ENCODE measurements around the gene AFAP1.

AFAP1 gene

GRCh38 chr4:7956270-7956808, 16.7 kb upstream of the AFAP1 start:
- WGBS (ENCODE audit: insufficient coverage): 61% methylated on average over 4 of the region's 8 CpGs
- Histone ChIP-seq H3K27me3 (replicated peaks in 2 of 5; ENCODE audit: control insufficient read depth in 4 of 5, insufficient read depth in 5 of 5, low read length in 4 of 5) (peaks cover 0 to 71% (median 31%) of the 10 kb centered on the region in 5 experiments), H3K27ac (ENCODE audit: insufficient read depth in 1 of 2, low read depth in 1 of 2, low read length in 2 of 2, poor library complexity in 1 of 2, severe bottlenecking in 2 of 2) (no peak overlapping the region), H3K4me1 (ENCODE audit: control extremely low read depth in 1 of 4, control insufficient read depth in 4 of 4, insufficient read depth in 4 of 4, low read length in 3 of 4) (peaks cover 0 to 13% (median 10%) of the 10 kb centered on the region in 4 experiments), H3K9me3 (ENCODE audit: control extremely low read depth in 1 of 5, control insufficient read depth in 4 of 5, insufficient read depth in 2 of 5, low read depth in 1 of 5, low read length in 4 of 5) (peaks cover 3 to 22% (median 6%) of the 10 kb centered on the region in 5 experiments), H3K4me3 (ENCODE audit: control insufficient read depth in 1 of 7, extremely low read depth in 1 of 7, insufficient read depth in 4 of 7, low read depth in 2 of 7, low read length in 6 of 7) (no peak overlapping the region), H3K36me3 (ENCODE audit: control insufficient read depth in 4 of 4, insufficient read depth in 4 of 4, low read length in 3 of 4) (no peaks in the 10 kb centered on the region)
- ChIA-PET CTCF (no interaction called here), POLR2A (interaction anchor here (0.7 kb wide), 1 partner anchor 860 kb away, joined by 3 read pairs; no protein-coding TSS in a partner anchor)
- no peak for DNase-seq

GRCh38 chr4:7955393-7955792, 15.7 kb upstream of the AFAP1 start:
- CTCF ChIA-PET: interaction anchor here (0.7 kb wide), 1 partner anchor 28 kb away, joined by 3 read pairs; no protein-coding TSS in a partner anchor

GRCh38 chr4:7952615-7953014, 13.0 kb upstream of the AFAP1 start:
- ChIA-PET POLR2A (no interaction called here), CTCF (interaction anchor here (1.4 kb wide), 1 partner anchor 15 kb away, joined by 4 read pairs; no protein-coding TSS in a partner anchor)
- Histone ChIP-seq H3K4me1 (ENCODE audit: control extremely low read depth in 1 of 4, control insufficient read depth in 4 of 4, insufficient read depth in 4 of 4, low read length in 3 of 4) (no peaks in the 10 kb centered on the region), H3K4me3 (ENCODE audit: control insufficient read depth in 1 of 7, extremely low read depth in 1 of 7, insufficient read depth in 4 of 7, low read depth in 2 of 7, low read length in 6 of 7) (no peak overlapping the region), H3K27ac (ENCODE audit: insufficient read depth in 1 of 2, low read depth in 1 of 2, low read length in 2 of 2, poor library complexity in 1 of 2, severe bottlenecking in 2 of 2) (no peak overlapping the region), H3K27me3 (replicated peaks in 2 of 5; ENCODE audit: control insufficient read depth in 4 of 5, insufficient read depth in 5 of 5, low read length in 4 of 5) (peaks cover 0 to 76% (median 19%) of the 10 kb centered on the region in 5 experiments), H3K36me3 (ENCODE audit: control insufficient read depth in 4 of 4, insufficient read depth in 4 of 4, low read length in 3 of 4) (no peaks in the 10 kb centered on the region), H3K9me3 (ENCODE audit: control extremely low read depth in 1 of 5, control insufficient read depth in 4 of 5, insufficient read depth in 2 of 5, low read depth in 1 of 5, low read length in 4 of 5) (peaks cover 3 to 30% (median 6%) of the 10 kb centered on the region in 5 experiments)
- no peak for DNase-seq
- WGBS (ENCODE audit: insufficient coverage): 95% methylated on average over 7 of the region's 9 CpGs

More at GRCh38 chr4:7955393-7955792, 15.7 kb upstream of the AFAP1 start:
- no peak for DNase-seq
- Histone ChIP-seq H3K27me3 (replicated peaks in 2 of 5; ENCODE audit: control insufficient read depth in 4 of 5, insufficient read depth in 5 of 5, low read length in 4 of 5) (peaks cover 0 to 77% (median 31%) of the 10 kb centered on the region in 5 experiments), H3K36me3 (ENCODE audit: control insufficient read depth in 4 of 4, insufficient read depth in 4 of 4, low read length in 3 of 4) (no peaks in the 10 kb centered on the region), H3K4me3 (ENCODE audit: control insufficient read depth in 1 of 7, extremely low read depth in 1 of 7, insufficient read depth in 4 of 7, low read depth in 2 of 7, low read length in 6 of 7) (no peak overlapping the region), H3K27ac (ENCODE audit: insufficient read depth in 1 of 2, low read depth in 1 of 2, low read length in 2 of 2, poor library complexity in 1 of 2, severe bottlenecking in 2 of 2) (no peak overlapping the region), H3K9me3 (ENCODE audit: control extremely low read depth in 1 of 5, control insufficient read depth in 4 of 5, insufficient read depth in 2 of 5, low read depth in 1 of 5, low read length in 4 of 5) (peaks cover 3 to 30% (median 6%) of the 10 kb centered on the region in 5 experiments), H3K4me1 (ENCODE audit: control extremely low read depth in 1 of 4, control insufficient read depth in 4 of 4, insufficient read depth in 4 of 4, low read length in 3 of 4) (peaks cover 0 to 4% (median 2%) of the 10 kb centered on the region in 4 experiments)
- 93% methylated on average over 4 of the region's 4 CpGs for WGBS (ENCODE audit: insufficient coverage)
- POLR2A ChIA-PET: no interaction called here

GRCh38 chr4:7950301-7951092, 10.8 kb upstream of the AFAP1 start:
- CTCF ChIA-PET: interaction anchor here (1.6 kb wide), 1 partner anchor 19 kb away, joined by 3 read pairs; no protein-coding TSS in a partner anchor

GRCh38 chr4:7949759-7950158, 10.1 kb upstream of the AFAP1 start:
- no peak for DNase-seq
- no peak overlapping the region for H3K4me3 ChIP-seq (ENCODE audit: control insufficient read depth in 1 of 7, extremely low read depth in 1 of 7, insufficient read depth in 4 of 7, low read depth in 2 of 7, low read length in 6 of 7)
- H3K36me3 ChIP-seq (ENCODE audit: control insufficient read depth in 4 of 4, insufficient read depth in 4 of 4, low read length in 3 of 4): no peaks in the 10 kb centered on the region
- WGBS (ENCODE audit: insufficient coverage): 80% methylated on average over 4 of the region's 4 CpGs
- no peak overlapping the region for H3K27ac ChIP-seq (ENCODE audit: insufficient read depth in 1 of 2, low read depth in 1 of 2, low read length in 2 of 2, poor library complexity in 1 of 2, severe bottlenecking in 2 of 2)
- H3K9me3 ChIP-seq (ENCODE audit: control extremely low read depth in 1 of 5, control insufficient read depth in 4 of 5, insufficient read depth in 2 of 5, low read depth in 1 of 5, low read length in 4 of 5): peaks cover 3 to 30% (median 5%) of the 10 kb centered on the region in 5 experiments
- CTCF ChIA-PET: no interaction called here
- no peaks in the 10 kb centered on the region for H3K4me1 ChIP-seq (ENCODE audit: control extremely low read depth in 1 of 4, control insufficient read depth in 4 of 4, insufficient read depth in 4 of 4, low read length in 3 of 4)
- peaks cover 0 to 82% (median 8%) of the 10 kb centered on the region in 5 experiments for H3K27me3 ChIP-seq (replicated peaks in 2 of 5; ENCODE audit: control insufficient read depth in 4 of 5, insufficient read depth in 5 of 5, low read length in 4 of 5)
- POLR2A ChIA-PET: no interaction called here

More at GRCh38 chr4:7950301-7951092, 10.8 kb upstream of the AFAP1 start:
- Histone ChIP-seq H3K27ac (ENCODE audit: insufficient read depth in 1 of 2, low read depth in 1 of 2, low read length in 2 of 2, poor library complexity in 1 of 2, severe bottlenecking in 2 of 2) (no peak overlapping the region), H3K9me3 (ENCODE audit: control extremely low read depth in 1 of 5, control insufficient read depth in 4 of 5, insufficient read depth in 2 of 5, low read depth in 1 of 5, low read length in 4 of 5) (peaks cover 3 to 30% (median 6%) of the 10 kb centered on the region in 5 experiments), H3K4me3 (ENCODE audit: control insufficient read depth in 1 of 7, extremely low read depth in 1 of 7, insufficient read depth in 4 of 7, low read depth in 2 of 7, low read length in 6 of 7) (no peak overlapping the region), H3K36me3 (ENCODE audit: control insufficient read depth in 4 of 4, insufficient read depth in 4 of 4, low read length in 3 of 4) (no peaks in the 10 kb centered on the region), H3K27me3 (replicated peaks in 2 of 5; ENCODE audit: control insufficient read depth in 4 of 5, insufficient read depth in 5 of 5, low read length in 4 of 5) (peaks cover 0 to 79% (median 6%) of the 10 kb centered on the region in 5 experiments), H3K4me1 (ENCODE audit: control extremely low read depth in 1 of 4, control insufficient read depth in 4 of 4, insufficient read depth in 4 of 4, low read length in 3 of 4) (no peaks in the 10 kb centered on the region)
- DNase-seq: no peak
- POLR2A ChIA-PET: no interaction called here
- 87% methylated on average over 17 of the region's 18 CpGs for WGBS (ENCODE audit: insufficient coverage)

GRCh38 chr4:7947927-7948326, 8.3 kb upstream of the AFAP1 start:
- no peak for DNase-seq
- WGBS (ENCODE audit: insufficient coverage): no CpG with 5 or more reads among the region's 4 CpGs

More at GRCh38 chr4:7947927-7948326, 8.3 kb upstream of the AFAP1 start:
- Histone ChIP-seq H3K36me3 (ENCODE audit: control insufficient read depth in 4 of 4, insufficient read depth in 4 of 4, low read length in 3 of 4) (no peaks in the 10 kb centered on the region), H3K4me3 (ENCODE audit: control insufficient read depth in 1 of 7, extremely low read depth in 1 of 7, insufficient read depth in 4 of 7, low read depth in 2 of 7, low read length in 6 of 7) (no peak overlapping the region), H3K4me1 (ENCODE audit: control extremely low read depth in 1 of 4, control insufficient read depth in 4 of 4, insufficient read depth in 4 of 4, low read length in 3 of 4) (no peaks in the 10 kb centered on the region), H3K9me3 (ENCODE audit: control extremely low read depth in 1 of 5, control insufficient read depth in 4 of 5, insufficient read depth in 2 of 5, low read depth in 1 of 5, low read length in 4 of 5) (peaks cover 0 to 21% (median 4%) of the 10 kb centered on the region in 5 experiments), H3K27ac (ENCODE audit: insufficient read depth in 1 of 2, low read depth in 1 of 2, low read length in 2 of 2, poor library complexity in 1 of 2, severe bottlenecking in 2 of 2) (no peak overlapping the region), H3K27me3 (replicated peaks in 2 of 5; ENCODE audit: control insufficient read depth in 4 of 5, insufficient read depth in 5 of 5, low read length in 4 of 5) (peaks cover 0 to 88% (median 13%) of the 10 kb centered on the region in 5 experiments)
- ChIA-PET POLR2A (no interaction called here), CTCF (interaction anchor here (0.7 to 1.1 kb wide), 2 partner anchors 15 to 1401 kb away, joined by 3 read pairs; no protein-coding TSS in a partner anchor)
